PC-9 (cell line): ENCODE results near the gene PAX9. TPM values are rescaled to one million over a fixed set of nuclear protein-coding genes. Genes with fewer than 3 reads are reported as not detected.

Source experiments
- BruUV-seq: library from RNA; stranded (reverse); fragments of 400-500 nt; replicated peaks from 2 replicates; lab custom pipeline; 2021; lab: Mats Ljungman, UMichigan
- CTCF ChIA-PET: fragments of 300-600 bp; sonication (Branson Sonifier 250); formaldehyde crosslinking; loops from one replicate; lab custom pipeline; 2022; ENCODE audit warnings: antibody characterized with exemption; lab: Charles Lee
- POLR2A ChIA-PET: fragments of 300-600 bp; sonication (Branson Sonifier 250); formaldehyde crosslinking; loops from one replicate; lab custom pipeline; 2022; ENCODE audit warnings: antibody characterized with exemption; ENCODE audit not compliant: unreplicated experiment; lab: Charles Lee
- DNase-seq, 2 experiments: peaks; one replicate each; pipeline versions ENCODE4 v3.0.0 to v3.0.0-alpha.2; 2015 to 2022; ENCODE audit warnings: mixed read lengths in 1 of 2
- H2AFZ ChIP-seq: fragments of 200-600 bp; sonication (generic); 2 replicates; pipeline ENCODE4 v1.8.1; 2017; ENCODE audit warnings: antibody characterized with exemption
- H3F3A ChIP-seq: fragments of 200-600 bp; sonication (generic); 2 replicates; pipeline ENCODE4 v1.8.1; 2017; ENCODE audit warnings: antibody characterized with exemption, mild to moderate bottlenecking, low read depth; ENCODE audit not compliant: insufficient read depth
- H3K27ac ChIP-seq: fragments of 200-600 bp; sonication (generic); 2 replicates; pipeline ENCODE4 v1.6.1; 2016; ENCODE audit warnings: mixed run types
- H3K27me3 ChIP-seq: fragments of 200-600 bp; sonication (generic); 2 replicates; pipeline ENCODE4 v1.6.1; 2016; ENCODE audit warnings: low read depth, mixed run types; ENCODE audit not compliant: insufficient read depth
- H3K36me3 ChIP-seq: fragments of 200-600 bp; sonication (generic); 2 replicates; pipeline ENCODE4 v1.6.1; 2016; ENCODE audit warnings: low read depth, mixed run types
- H3K4me1 ChIP-seq: fragments of 200-600 bp; sonication (generic); replicated peaks from 2 replicates; pipeline ENCODE4 v1.6.1; 2016; ENCODE audit warnings: mixed run types; ENCODE audit not compliant: insufficient read depth
- H3K4me2 ChIP-seq: fragments of 200-600 bp; sonication (generic); 2 replicates; pipeline ENCODE4 v1.6.1; 2017; ENCODE audit warnings: mixed run types
- H3K4me3 ChIP-seq: fragments of 200-600 bp; sonication (generic); 2 replicates; pipeline ENCODE4 v1.6.1; 2016; ENCODE audit warnings: mixed run types
- H3K79me2 ChIP-seq: fragments of 200-600 bp; sonication (generic); 2 replicates; pipeline ENCODE4 v1.6.1; 2017; ENCODE audit warnings: low read depth, mixed run types
- H3K9me2 ChIP-seq: fragments of 200-600 bp; sonication (generic); 2 replicates; pipeline ENCODE4 v1.8.1; 2017; ENCODE audit warnings: mild to moderate bottlenecking; ENCODE audit not compliant: insufficient read depth
- H3K9me3 ChIP-seq: fragments of 200-600 bp; sonication (generic); 2 replicates; pipeline ENCODE4 v1.8.1; 2016; ENCODE audit warnings: low read depth; ENCODE audit not compliant: insufficient read depth
- H4K20me1 ChIP-seq: fragments of 200-600 bp; sonication (generic); 2 replicates; pipeline ENCODE4 v1.8.1; 2017; ENCODE audit not compliant: insufficient read depth
- CTCF ChIP-seq: fragments of 200-600 bp; sonication (generic); conservative IDR thresholded peaks from 2 replicates; pipeline ENCODE4 v1.6.1; 2017; ENCODE audit warnings: mixed run types, antibody characterized with exemption, mild to moderate bottlenecking, moderate library complexity
- EZH2 ChIP-seq: fragments of 200-600 bp; sonication (generic); IDR thresholded peaks from 2 replicates; pipeline ENCODE4 v1.8.0; 2017; ENCODE audit warnings: antibody characterized with exemption, low read depth
- intact Hi-C: fragments of 100-400 bp; cut with micrococcal nuclease; formaldehyde crosslinking; loops from one replicate; pipeline ENCODE4 v1.10.0; 2022; ENCODE audit not compliant: unreplicated experiment
- total RNA-seq: library from RNA; stranded (reverse); gene quantifications from 2 replicates; pipeline ENCODE4 v1.2.3, GENCODE V29; 2021

Gene PAX9
- total RNA-seq, 1 experiment from 2014 or later = 7.6 TPM

DNA sequence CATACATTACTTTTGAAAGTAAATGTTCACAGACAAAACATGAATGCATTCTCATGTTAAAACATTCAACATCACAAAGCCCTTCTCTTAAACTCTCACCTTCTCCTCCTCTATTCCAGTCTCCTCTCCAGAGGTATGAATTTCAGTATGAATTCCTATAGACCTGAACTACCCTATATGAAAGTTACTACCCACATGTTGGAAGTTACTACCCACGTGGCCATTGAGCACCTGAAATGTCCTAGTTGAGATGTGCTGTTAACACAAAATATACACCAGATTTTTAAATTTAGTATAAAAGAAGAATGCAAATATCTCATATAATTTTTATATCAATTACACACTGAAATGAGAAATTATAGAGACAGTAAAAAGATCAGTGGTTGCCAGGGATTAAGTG lies 60.2 kb downstream of the PAX9 start:
- H3K9me3 ChIP-seq = no peaks in the 10 kb centered on the region

GRCh38 chr14:36723530-36723929 lies 61.9 kb downstream of the PAX9 start:
- Histone ChIP-seq H3K9me2 (no peaks in the 10 kb centered on the region), H3K4me3 (no peak overlapping the region), H4K20me1 (no peaks in the 10 kb centered on the region), H3K4me1 (no peaks in the 10 kb centered on the region), H3K36me3 (no peaks in the 10 kb centered on the region), H3K79me2 (no peaks in the 10 kb centered on the region), H2AFZ (no peak overlapping the region), H3K9me3 (no peaks in the 10 kb centered on the region), H3K27ac (no peak overlapping the region), H3F3A (no peaks in the 10 kb centered on the region), H3K27me3 (no peaks in the 10 kb centered on the region), H3K4me2 (no peak overlapping the region)
- CTCF ChIA-PET = interaction anchor here (0.6 kb wide), 1 partner anchor 170 kb away, joined by 8 read pairs; no protein-coding TSS in a partner anchor
- intact Hi-C loops = no loop called here
- no TSS peak for BruUV-seq
- POLR2A ChIA-PET = interaction anchor here (0.7 kb wide), 1 partner anchor 211 kb away, joined by 8 read pairs; no protein-coding TSS in a partner anchor
- TF ChIP-seq EZH2 (no peak), CTCF (no peak)
- DNase-seq = no peak

More for the DNA sequence above, 60.2 kb downstream of the PAX9 start:
- no peaks in the 10 kb centered on the region for H3K27me3 ChIP-seq
- no peak overlapping the region for H3K27ac ChIP-seq
- H3K4me1 ChIP-seq = no peaks in the 10 kb centered on the region
- ChIA-PET POLR2A (no interaction called here), CTCF (no interaction called here)
- no TSS peak for BruUV-seq
- TF ChIP-seq CTCF = no peak
- TF ChIP-seq EZH2 = no peak
- no peaks in the 10 kb centered on the region for H3K9me2 ChIP-seq
- DNase-seq = no peak
- no peaks in the 10 kb centered on the region for H4K20me1 ChIP-seq
- intact Hi-C loops = no loop called here
- no peaks in the 10 kb centered on the region for H3K79me2 ChIP-seq
- H3F3A ChIP-seq = no peaks in the 10 kb centered on the region
- no peak overlapping the region for H2AFZ ChIP-seq
- no peaks in the 10 kb centered on the region for H3K36me3 ChIP-seq
- no peak overlapping the region for H3K4me3 ChIP-seq
- no peak overlapping the region for H3K4me2 ChIP-seq

GRCh38 chr14:36724162-36724561 lies 62.5 kb downstream of the PAX9 start:
- Histone ChIP-seq H3K27ac (no peak overlapping the region), H3F3A (no peaks in the 10 kb centered on the region), H2AFZ (no peak overlapping the region), H3K36me3 (no peaks in the 10 kb centered on the region), H3K79me2 (no peaks in the 10 kb centered on the region), H3K27me3 (no peaks in the 10 kb centered on the region), H3K4me1 (no peaks in the 10 kb centered on the region), H3K9me3 (no peaks in the 10 kb centered on the region), H3K4me2 (no peak overlapping the region), H3K9me2 (no peaks in the 10 kb centered on the region), H3K4me3 (no peak overlapping the region), H4K20me1 (no peaks in the 10 kb centered on the region)
- POLR2A ChIA-PET = no interaction called here
- BruUV-seq = no TSS peak
- intact Hi-C loops = no loop called here
- CTCF ChIA-PET = no interaction called here
- DNase-seq = no peak
- TF ChIP-seq EZH2 (no peak), CTCF (no peak)
